ENCODE results near the gene GRK5. TPM values are rescaled to one million over a fixed set of nuclear protein-coding genes. Genes with fewer than 3 reads are reported as not detected.

GRK5 gene
- total RNA-seq, 1 experiment from 2014 or later, result 4.5 TPM

GRCh38 chr10:119501690-119502089 is 294.3 kb downstream of the GRK5 start:
- POLR2A ChIA-PET (ENCODE audit: unreplicated experiment), result no interaction called here
- Histone ChIP-seq H3K27me3 (ENCODE audit: low read length) (no peaks in the 10 kb centered on the region), H3K79me2 (ENCODE audit: low read length) (no peaks in the 10 kb centered on the region), H3K9me3 (ENCODE audit: low read length) (no peaks in the 10 kb centered on the region), H3K9me2 (replicated peaks; ENCODE audit: low read length) (no peaks in the 10 kb centered on the region), H3K9ac (ENCODE audit: low read length) (no peak overlapping the region), H4K20me1 (ENCODE audit: low read length) (no peaks in the 10 kb centered on the region), H2AFZ (ENCODE audit: low read length) (no peak overlapping the region), H3F3A (ENCODE audit: low read length, unreplicated experiment) (no peaks in the 10 kb centered on the region), H3K36me3 (ENCODE audit: low read depth, low read length) (no peaks in the 10 kb centered on the region; the same call in 1 of the 2 replicates), H3K27ac (ENCODE audit: low read length) (no peak overlapping the region), H3K4me3 (ENCODE audit: low read length) (no peak overlapping the region), H3K4me2 (ENCODE audit: low read length) (no peak overlapping the region), H3K4me1 (ENCODE audit: insufficient read depth, low read length) (no peaks in the 10 kb centered on the region)
- no peak for DNase-seq
- no peak for TF ChIP-seq CTCF (conservative IDR thresholded peaks at IDR 0.05; ENCODE audit: low read depth, low read length)
- TF ChIP-seq EZH2phosphoT487 (IDR thresholded peaks at IDR 0.05; ENCODE audit: borderline replicate concordance, low read length), result no peak
- no peak for TF ChIP-seq EZH2 (IDR thresholded peaks at IDR 0.05; ENCODE audit: low read length, unreplicated experiment)
- BruUV-seq (replicated peaks), result no TSS peak
- ATAC-seq, result no peak
- CTCF ChIA-PET, result no interaction called here
- intact Hi-C loops (cut with micrococcal nuclease), result no loop called here

- H3K36me3 ChIP-seq (ENCODE audit: low read depth, low read length), result no peaks in the 10 kb centered on the region; the same call in 1 of the 2 replicates
- no peaks in the 10 kb centered on the region for H3K9me2 ChIP-seq (replicated peaks; ENCODE audit: low read length)
- H3K9me3 ChIP-seq (ENCODE audit: low read length), result no peaks in the 10 kb centered on the region
- no peaks in the 10 kb centered on the region for H3K27me3 ChIP-seq (ENCODE audit: low read length)
- no peaks in the 10 kb centered on the region for H3K79me2 ChIP-seq (ENCODE audit: low read length)
- no peaks in the 10 kb centered on the region for H3F3A ChIP-seq (ENCODE audit: low read length, unreplicated experiment)
- no peak overlapping the region for H3K4me2 ChIP-seq (ENCODE audit: low read length)
- DNase-seq (no peak), ATAC-seq (no peak)
- BruUV-seq (replicated peaks), result no TSS peak
- TF ChIP-seq EZH2 (IDR thresholded peaks at IDR 0.05; ENCODE audit: low read length, unreplicated experiment) (no peak), EZH2phosphoT487 (IDR thresholded peaks at IDR 0.05; ENCODE audit: borderline replicate concordance, low read length) (no peak), CTCF (conservative IDR thresholded peaks at IDR 0.05; ENCODE audit: low read depth, low read length) (no peak)
- no peak overlapping the region for H2AFZ ChIP-seq (ENCODE audit: low read length)
- no peak overlapping the region for H3K9ac ChIP-seq (ENCODE audit: low read length)
- no peaks in the 10 kb centered on the region for H4K20me1 ChIP-seq (ENCODE audit: low read length)
- no peak overlapping the region for H3K27ac ChIP-seq (ENCODE audit: low read length)
- no peak overlapping the region for H3K4me3 ChIP-seq (ENCODE audit: low read length)
- H3K4me1 ChIP-seq (ENCODE audit: insufficient read depth, low read length), result no peaks in the 10 kb centered on the region
- POLR2A ChIA-PET (ENCODE audit: unreplicated experiment), result no interaction called here
- intact Hi-C loops (cut with micrococcal nuclease), result no loop called here
- CTCF ChIA-PET, result no interaction called here
Observed at GRCh38 chr10:119502209-119502608, 294.8 kb downstream of the GRK5 start.

GRCh38 chr10:119502618-119503155 is 295.3 kb downstream of the GRK5 start:
- Histone ChIP-seq H3K4me3 (ENCODE audit: low read length) (no peak overlapping the region), H3K4me2 (ENCODE audit: low read length) (no peak overlapping the region), H3K27me3 (ENCODE audit: low read length) (no peaks in the 10 kb centered on the region), H3K9ac (ENCODE audit: low read length) (no peak overlapping the region), H3K9me3 (ENCODE audit: low read length) (no peaks in the 10 kb centered on the region), H3F3A (ENCODE audit: low read length, unreplicated experiment) (no peaks in the 10 kb centered on the region), H3K79me2 (ENCODE audit: low read length) (no peaks in the 10 kb centered on the region), H3K9me2 (replicated peaks; ENCODE audit: low read length) (no peaks in the 10 kb centered on the region), H4K20me1 (ENCODE audit: low read length) (no peaks in the 10 kb centered on the region), H2AFZ (ENCODE audit: low read length) (no peak overlapping the region), H3K4me1 (ENCODE audit: insufficient read depth, low read length) (no peaks in the 10 kb centered on the region), H3K36me3 (ENCODE audit: low read depth, low read length) (no peaks in the 10 kb centered on the region; the same call in 1 of the 2 replicates), H3K27ac (ENCODE audit: low read length) (no peak overlapping the region)
- ATAC-seq (no peak), DNase-seq (no peak)
- TF ChIP-seq CTCF (conservative IDR thresholded peaks at IDR 0.05; ENCODE audit: low read depth, low read length) (no peak), EZH2phosphoT487 (IDR thresholded peaks at IDR 0.05; ENCODE audit: borderline replicate concordance, low read length) (no peak), EZH2 (IDR thresholded peaks at IDR 0.05; ENCODE audit: low read length, unreplicated experiment) (no peak)
- ChIA-PET POLR2A (ENCODE audit: unreplicated experiment) (no interaction called here), CTCF (interaction anchor here (0.6 kb wide), 1 partner anchor 1446 kb away, joined by 8 read pairs; no protein-coding TSS in a partner anchor)
- no TSS peak for BruUV-seq (replicated peaks)
- intact Hi-C loops (cut with micrococcal nuclease), result no loop called here
